ENCODE results near the gene PRDM5. TPM values are rescaled to one million over a fixed set of nuclear protein-coding genes. Genes with fewer than 3 reads are reported as not detected.

PRDM5 gene
- total and polyA plus RNA-seq, 9 of the 15 experiments (the other 6 are each of a cell fraction or from before 2014, with no cell fraction given), result not detected

- no peak overlapping the region for H3K4me2 ChIP-seq (ENCODE audit: insufficient read depth, low read length)
- no peaks in the 10 kb centered on the region for H3K9me1 ChIP-seq (ENCODE audit: control insufficient read depth, insufficient read depth, low read length)
- BruUV-seq (replicated peaks), result no TSS peak
- H3K27me3 ChIP-seq (ENCODE audit: control insufficient read depth in 2 of 2, insufficient read depth in 2 of 2, low read length in 2 of 2), result no peaks in the 10 kb centered on the region
- FAIRE-seq (no peak), ATAC-seq (no peak), DNase-seq (ENCODE audit: extremely low read depth in 1 of 4, low spot score in 3 of 4) (no peak)
- ChIA-PET POLR2A (no interaction called here), CTCF (ENCODE audit: low intra/inter-chr PET ratio) (no interaction called here)
- H3K9ac ChIP-seq (ENCODE audit: insufficient read depth in 1 of 2, low read depth in 2 of 2, low read length in 2 of 2), result no peak overlapping the region
- no peaks in the 10 kb centered on the region for H3K9me3 ChIP-seq (replicated peaks; ENCODE audit: control insufficient read depth, insufficient read depth, low read depth, low read length)
- H3K79me2 ChIP-seq (ENCODE audit: control insufficient read depth, insufficient read depth, low read length), result no peaks in the 10 kb centered on the region
- intact Hi-C loops (cut with micrococcal nuclease) (no loop called here), in situ Hi-C loops (cut with MboI) (no loop called here)
- no peak overlapping the region for H2AFZ ChIP-seq (ENCODE audit: low read depth, low read length)
- no peaks in the 10 kb centered on the region for H3K36me3 ChIP-seq (ENCODE audit: control insufficient read depth, insufficient read depth, low read length)
- 5% methylated on average over 2 of the region's 2 CpGs for WGBS (ENCODE audit: insufficient coverage, low coverage, missing lambda C conversion rate)
- H4K20me1 ChIP-seq (replicated peaks; ENCODE audit: control insufficient read depth, insufficient read depth, low read length), result no peaks in the 10 kb centered on the region
- no peak overlapping the region for H3K4me3 ChIP-seq
- TF ChIP-seq ZNF668 (CRISPR knock-in tag; IDR thresholded peaks at IDR 0.05), result no peak
- no peak for TF ChIP-seq ZNF41 (CRISPR knock-in tag; conservative IDR thresholded peaks at IDR 0.05)
- TF ChIP-seq HMG20B (CRISPR knock-in tag; IDR thresholded peaks at IDR 0.05), result no peak
- no peak for TF ChIP-seq ZNF316 (IDR thresholded peaks at IDR 0.05)
- no peak for TF ChIP-seq RBM14 (IDR thresholded peaks at IDR 0.05; ENCODE audit: borderline replicate concordance, insufficient read depth, low read depth, low read length)
- TF ChIP-seq KDM4B (IDR thresholded peaks at IDR 0.05; ENCODE audit: borderline replicate concordance in 2 of 2, low read depth in 1 of 2), result no peak
- TF ChIP-seq PHB (CRISPR knock-in tag; IDR thresholded peaks at IDR 0.05), result no peak
- no peak for TF ChIP-seq HINFP (tag; conservative IDR thresholded peaks at IDR 0.05; ENCODE audit: low read depth)
- TF ChIP-seq CBX1 (IDR thresholded peaks at IDR 0.05; ENCODE audit: low read depth), result no peak
- H3K27ac ChIP-seq (ENCODE audit: extremely low read depth, low read depth, low read length), result no peak overlapping the region
- H3K4me1 ChIP-seq (replicated peaks in 1 of 2; ENCODE audit: control insufficient read depth in 2 of 2, insufficient read depth in 2 of 2, low read length in 2 of 2), result no peaks in the 10 kb centered on the region
Observed at GRCh38 chr4:120844528-120844921, 78.0 kb downstream of the PRDM5 start.
